ENCODE results near the gene TRABD2A.

- TF ChIP-seq, protein P1, sequence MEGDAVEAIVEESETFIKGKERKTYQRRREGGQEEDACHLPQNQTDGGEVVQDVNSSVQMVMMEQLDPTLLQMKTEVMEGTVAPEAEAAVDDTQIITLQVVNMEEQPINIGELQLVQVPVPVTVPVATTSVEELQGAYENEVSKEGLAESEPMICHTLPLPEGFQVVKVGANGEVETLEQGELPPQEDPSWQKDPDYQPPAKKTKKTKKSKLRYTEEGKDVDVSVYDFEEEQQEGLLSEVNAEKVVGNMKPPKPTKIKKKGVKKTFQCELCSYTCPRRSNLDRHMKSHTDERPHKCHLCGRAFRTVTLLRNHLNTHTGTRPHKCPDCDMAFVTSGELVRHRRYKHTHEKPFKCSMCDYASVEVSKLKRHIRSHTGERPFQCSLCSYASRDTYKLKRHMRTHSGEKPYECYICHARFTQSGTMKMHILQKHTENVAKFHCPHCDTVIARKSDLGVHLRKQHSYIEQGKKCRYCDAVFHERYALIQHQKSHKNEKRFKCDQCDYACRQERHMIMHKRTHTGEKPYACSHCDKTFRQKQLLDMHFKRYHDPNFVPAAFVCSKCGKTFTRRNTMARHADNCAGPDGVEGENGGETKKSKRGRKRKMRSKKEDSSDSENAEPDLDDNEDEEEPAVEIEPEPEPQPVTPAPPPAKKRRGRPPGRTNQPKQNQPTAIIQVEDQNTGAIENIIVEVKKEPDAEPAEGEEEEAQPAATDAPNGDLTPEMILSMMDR (IDR thresholded peaks at IDR 0.05): no peak
- TF ChIP-seq POLR2A (IDR thresholded peaks at IDR 0.05): no peak
- TF ChIP-seq POLR2AphosphoS5 (IDR thresholded peaks at IDR 0.05): no peak
Observed at GRCh38 chr2:84778911-84779690, 101.8 kb downstream of the TRABD2A start.
